Heart right ventricle (tissue), 16 donors: Measurements from ENCODE around the gene GPATCH2L. TPM values are rescaled to one million over a fixed set of nuclear protein-coding genes. Genes with fewer than 3 reads are reported as not detected.
A peak's percentile ranks its signal among the peaks of the same experiment; 100 is the strongest.

Experiments
- ATAC-seq, 8 donors: fragments of 200-7000 bp; cut with Tn5 transposase; one replicate each; pipeline ENCODE4 v1.9.1; 2020; ENCODE audit warnings: mild to moderate bottlenecking in 8 of 8, moderate library complexity in 8 of 8, moderate number of reproducible peaks in 1 of 8
- DNase-seq, 2 donors: peaks; one replicate each; pipeline ENCODE4 v3.0.0-alpha.2; 2020
- H3K27ac ChIP-seq, 10 donors: fragments of 200-600 bp; sonication (generic) in 2 of 10; one replicate each; pipeline versions ENCODE4 v1.5.0 to v1.8.0; 2020 to 2022; ENCODE audit warnings: mild to moderate bottlenecking in 3 of 10
- H3K27me3 ChIP-seq, 7 donors: fragments of 200-600 bp; one replicate each; pipeline ENCODE4 v1.8.0; 2021 to 2022; ENCODE audit warnings: mild to moderate bottlenecking in 2 of 7
- H3K36me3 ChIP-seq, 9 donors: fragments of 200-600 bp; sonication (generic) in 1 of 9; one replicate each; pipeline versions ENCODE4 v1.5.0 to v1.8.0; 2020 to 2022; ENCODE audit warnings: mild to moderate bottlenecking in 2 of 9
- H3K4me1 ChIP-seq, 9 donors: fragments of 200-600 bp; sonication (generic) in 1 of 9; one replicate each; pipeline versions ENCODE4 v1.5.0 to v1.8.0; 2020 to 2022; ENCODE audit warnings: mild to moderate bottlenecking in 4 of 9
- H3K4me3 ChIP-seq, 10 donors: fragments of 200-600 bp; sonication (generic) in 2 of 10; one replicate each; pipeline versions ENCODE4 v1.5.0 to v1.8.0; 2020 to 2022; ENCODE audit warnings: mild to moderate bottlenecking in 7 of 10, moderate library complexity in 2 of 10
- H3K9me3 ChIP-seq, 11 donors: fragments of 200-600 bp in 10 of 11; sonication (generic) in 2 of 11; one replicate each; pipeline versions ENCODE4 v1.5.0 to v1.8.0; 2013 to 2022; ENCODE audit warnings: mild to moderate bottlenecking in 2 of 11, control low read depth in 1 of 11, moderate library complexity in 1 of 11
- CTCF ChIP-seq, 9 donors: fragments of 200-600 bp; sonication (generic) in 2 of 9; IDR thresholded peaks; one replicate each; pipeline versions ENCODE4 v1.5.0 to v1.8.0; 2021 to 2022; ENCODE audit warnings: antibody characterized with exemption in 9 of 9, mild to moderate bottlenecking in 5 of 9, moderate library complexity in 1 of 9
- WGBS, 2 donors: extraction: QIAGEN DNeasy Blood & Tissue Kit; methylation state at CpG; one replicate each; pipeline ENCODE4 v1.1.7; 2013; ENCODE audit warnings: inconsistent platforms in 1 of 2; 5-methylcytosine and 5-hydroxymethylcytosine counted together
- intact Hi-C, 10 donors: fragments of 100-400 bp; cut with DNase I; formaldehyde crosslinking; loops; one replicate each; pipeline versions ENCODE4 v1.11.1 to v1.14.2; 2022
- polyA plus RNA-seq, 2 donors: library from polyadenylated mRNA; stranded (reverse); fragments of 200-250 nt; gene quantifications; one replicate each; pipeline ENCODE4 v1.2.3, GENCODE V29; 2013
- total RNA-seq, 10 donors: library from RNA; stranded (reverse); fragmentation: NEBNext Ultra II Directional in 3 of 10; extraction: Animal tissue kit (Norgen Biotek cat#: 25700) in 3 of 10; gene quantifications; one replicate each; pipeline versions ENCODE4 v1.2.1 to v1.2.4, GENCODE V29; 2021 to 2023
- donor health status: Arrhythmogenic right ventricular cardiomyopathy.
- donor health status: ischemic (EF 13 %, LVEDD 7.1; RV severe dilation, severe dysfunction).
- donor health status: healthy with polysubstance abuse.
- donor health status: DM: no; HTN: yes; CAD: no.
- donor health status: DM: no; HTN: no; CAD: no.
- donor health status: ischemic (EF 25% LVEDD 6.9; RV normal size, moderate dysfunction).
- donor health status: ischemic (EF 25% LVEDD 5.7; RV mildly dilated, moderate dysfunction).
- donor health status: healthy.
- donor health status: DM: yes; HTN: yes; CAD: no.
- donor health status: Ischemic cardiomyopathy.
- donor health status: ischemic (EF 35%, LVEDD 5.7; RV mildly dilated, moderate dysfunction).
- donor health status: nonischemic (EF 11% LVEDD 7.7; RV severe dilation, severe dysfunction).
- donor health status: DM: yes; HTN: yes; CAD: no.
- donor health status: PGD.
- donor health status: ischemic (EF 29% LVEDD 5.4; RV normal size, mild dysfunction).
- donor health status: nonischemic (EF 23%, LVEDD 6.1; RV moderate dilation, normal function).

Gene GPATCH2L
- total and polyA plus RNA-seq, 12 donors: 4.6 to 27.9 (median 24.6) TPM

- Histone ChIP-seq H3K4me1 (no peaks in the 10 kb centered on the region), H3K4me3 (no peak overlapping the region), H3K27ac (no peak overlapping the region), H3K9me3 (no peaks in the 10 kb centered on the region), H3K36me3 (no peaks in the 10 kb centered on the region), H3K27me3 (peaks cover 0 to 8% (median 0%) of the 10 kb centered on the region in 7 donors)
- ATAC-seq: no peak
- no peak for DNase-seq
- 35 to 37% methylated on average over 9 of the region's 9 CpGs for WGBS, 2 donors
- intact Hi-C loops: no loop called here
- no peak for TF ChIP-seq CTCF (IDR thresholded peaks at IDR 0.05)
Measured at GRCh38 chr14:76250302-76250701, 98.6 kb downstream of the GPATCH2L start.

GRCh38 chr14:76252471-76252870 lies 100.7 kb downstream of the GPATCH2L start:
- WGBS, 2 donors: 92 to 93% methylated on average over 3 of the region's 3 CpGs
- H3K4me3 ChIP-seq: no peak overlapping the region
- H3K4me1 ChIP-seq: peaks cover 0 to 7% (median 0%) of the 10 kb centered on the region in 9 donors
- H3K9me3 ChIP-seq: no peaks in the 10 kb centered on the region
- H3K27ac ChIP-seq: no peak overlapping the region
- H3K36me3 ChIP-seq: no peaks in the 10 kb centered on the region
- peaks cover 0 to 8% (median 0%) of the 10 kb centered on the region in 7 donors for H3K27me3 ChIP-seq
- intact Hi-C loops: no loop called here
- DNase-seq: no peak
- no peak for ATAC-seq
- no peak for TF ChIP-seq CTCF (IDR thresholded peaks at IDR 0.05)

- intact Hi-C loops: no loop called here
Measured at GRCh38 chr14:76253111-76253510, 101.4 kb downstream of the GPATCH2L start.

GRCh38 chr14:76256545-76256944 lies 104.8 kb downstream of the GPATCH2L start:
- Histone ChIP-seq H3K4me3 (no peak overlapping the region), H3K4me1 (peaks cover 0 to 9% (median 0%) of the 10 kb centered on the region in 9 donors), H3K9me3 (no peaks in the 10 kb centered on the region), H3K27me3 (no peaks in the 10 kb centered on the region), H3K36me3 (no peaks in the 10 kb centered on the region), H3K27ac (peak overlapping the region in 1 of 10 donors; percentile 34)
- DNase-seq (no peak), ATAC-seq (no peak)
- no peak for TF ChIP-seq CTCF (IDR thresholded peaks at IDR 0.05)
- WGBS, 2 donors: 49 to 56% methylated on average over 4 of the region's 4 CpGs
- intact Hi-C loops: no loop called here

More at GRCh38 chr14:76253111-76253510, 101.4 kb downstream of the GPATCH2L start:
- WGBS, 2 donors: 76 to 78% methylated on average over 8 of the region's 8 CpGs
- Histone ChIP-seq H3K4me1 (peaks cover 0 to 9% (median 0%) of the 10 kb centered on the region in 9 donors), H3K9me3 (no peaks in the 10 kb centered on the region), H3K27me3 (peaks cover 0 to 8% (median 0%) of the 10 kb centered on the region in 7 donors), H3K4me3 (no peak overlapping the region), H3K27ac (no peak overlapping the region), H3K36me3 (no peaks in the 10 kb centered on the region)
- DNase-seq: no peak
- TF ChIP-seq CTCF (IDR thresholded peaks at IDR 0.05): no peak
- no peak for ATAC-seq
